ENCODE data around the gene TECPR2.

DNA sequence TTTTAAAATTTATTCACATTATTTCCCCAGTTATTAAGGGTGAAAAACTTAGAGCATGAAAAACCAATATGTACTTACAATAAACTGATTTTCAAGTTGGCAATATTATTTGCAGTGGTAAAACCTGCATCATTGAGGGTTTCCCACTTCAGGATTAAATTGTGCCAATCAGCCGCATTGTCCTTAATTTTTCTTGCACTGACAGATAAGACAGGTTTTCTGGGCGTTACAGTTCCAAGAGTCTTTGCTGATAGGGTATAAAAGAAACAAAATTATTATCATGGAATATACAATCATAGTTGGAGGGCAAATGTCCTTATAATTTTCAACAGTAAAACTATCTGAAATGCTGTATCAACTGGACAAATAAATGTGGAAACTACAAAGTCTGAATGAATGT is 3.4 kb upstream of the TECPR2 start:
- no peak for TF ChIP-seq ZC3H10 (CRISPR knock-in tag; IDR thresholded peaks at IDR 0.05)
- no peak for TF ChIP-seq TCF4 (CRISPR knock-in tag; IDR thresholded peaks at IDR 0.05; ENCODE audit: borderline replicate concordance)

Data from SK-N-SH treated with all-trans-retinoic acid at 6 μM for 48 hours (cell line).